DND-41 (cell line): Measurements from ENCODE around the gene NMRK2.

Source experiments
- EZH2 ChIP-seq: IDR thresholded peaks from 3 replicates; pipeline ENCODE4 v1.6.1; 2012; ENCODE audit warnings: borderline replicate concordance, low read depth, mild to moderate bottlenecking, moderate library complexity, low read length, inconsistent platforms; ENCODE audit not compliant: severe bottlenecking
- TF ChIP-seq, protein P1 (sequence below): IDR thresholded peaks from 2 replicates; pipeline ENCODE4 v1.5.1; 2012; ENCODE audit warnings: borderline replicate concordance, low read length, moderate library complexity, mild to moderate bottlenecking; ENCODE audit not compliant: poor library complexity, severe bottlenecking; ENCODE audit errors: extremely low read depth

DNA sequence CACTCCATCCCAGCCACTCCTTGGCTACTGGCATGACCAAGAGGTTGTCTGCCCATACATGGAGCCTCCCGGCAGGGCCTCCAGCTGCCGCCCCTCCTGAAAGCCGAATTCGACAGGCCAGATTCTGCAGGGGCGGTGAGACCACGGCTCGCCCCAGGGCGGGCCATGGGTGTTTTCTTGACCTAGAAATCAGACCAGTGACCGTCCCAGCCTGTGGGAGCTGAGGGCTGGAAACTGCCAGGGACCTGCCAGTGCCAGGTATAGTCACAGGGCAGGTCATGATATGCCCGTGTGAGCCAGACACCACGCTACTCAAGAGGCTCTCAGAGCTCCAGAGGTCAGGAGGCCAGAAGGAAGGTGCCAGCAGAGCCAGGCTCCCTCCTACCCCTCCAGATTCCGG is 21.2 kb downstream of the NMRK2 start:
- TF ChIP-seq, protein P1, sequence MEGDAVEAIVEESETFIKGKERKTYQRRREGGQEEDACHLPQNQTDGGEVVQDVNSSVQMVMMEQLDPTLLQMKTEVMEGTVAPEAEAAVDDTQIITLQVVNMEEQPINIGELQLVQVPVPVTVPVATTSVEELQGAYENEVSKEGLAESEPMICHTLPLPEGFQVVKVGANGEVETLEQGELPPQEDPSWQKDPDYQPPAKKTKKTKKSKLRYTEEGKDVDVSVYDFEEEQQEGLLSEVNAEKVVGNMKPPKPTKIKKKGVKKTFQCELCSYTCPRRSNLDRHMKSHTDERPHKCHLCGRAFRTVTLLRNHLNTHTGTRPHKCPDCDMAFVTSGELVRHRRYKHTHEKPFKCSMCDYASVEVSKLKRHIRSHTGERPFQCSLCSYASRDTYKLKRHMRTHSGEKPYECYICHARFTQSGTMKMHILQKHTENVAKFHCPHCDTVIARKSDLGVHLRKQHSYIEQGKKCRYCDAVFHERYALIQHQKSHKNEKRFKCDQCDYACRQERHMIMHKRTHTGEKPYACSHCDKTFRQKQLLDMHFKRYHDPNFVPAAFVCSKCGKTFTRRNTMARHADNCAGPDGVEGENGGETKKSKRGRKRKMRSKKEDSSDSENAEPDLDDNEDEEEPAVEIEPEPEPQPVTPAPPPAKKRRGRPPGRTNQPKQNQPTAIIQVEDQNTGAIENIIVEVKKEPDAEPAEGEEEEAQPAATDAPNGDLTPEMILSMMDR: no peak
- no peak for TF ChIP-seq EZH2
